Right atrium auricular region (tissue), 2 donors: Measurements from ENCODE around the gene CELA3A. TPM values are rescaled to one million over a fixed set of nuclear protein-coding genes. Genes with fewer than 3 reads are reported as not detected.

Source experiments
- DNase-seq: peaks from one replicate; pipeline ENCODE4 v3.0.0-alpha.2; 2019; ENCODE audit warnings: low spot score
- H3K27ac ChIP-seq, 2 donors: fragments of 200-600 bp; sonication (generic); 1 replicate in 1 of 2; 2 replicates in 1 of 2; pipeline ENCODE4 v1.5.1; 2016 to 2019
- H3K27me3 ChIP-seq, 2 donors: fragments of 200-600 bp; sonication (generic); one replicate each; pipeline versions ENCODE4 v1.5.1 to v1.6.0; 2017 to 2019
- H3K36me3 ChIP-seq: fragments of 200-600 bp; sonication (generic); one replicate; pipeline ENCODE4 v1.5.1; 2016
- H3K4me1 ChIP-seq, 2 donors: fragments of 200-600 bp; sonication (generic); one replicate each; pipeline versions ENCODE4 v1.5.1 to v1.6.0; 2017 to 2019
- H3K4me3 ChIP-seq, 2 donors: fragments of 200-600 bp; sonication (generic); 1 replicate in 1 of 2; 2 replicates in 1 of 2; pipeline ENCODE4 v1.5.1; 2017 to 2019; ENCODE audit warnings: mild to moderate bottlenecking in 1 of 2, moderate library complexity in 1 of 2
- H3K9me3 ChIP-seq, 2 donors: fragments of 200-600 bp; sonication (generic); one replicate each; pipeline ENCODE4 v1.5.1; 2019
- CTCF ChIP-seq, 2 donors: fragments of 200-600 bp; sonication (generic); IDR thresholded peaks; one replicate each; pipeline ENCODE4 v1.5.1; 2019; ENCODE audit warnings: antibody characterized with exemption in 2 of 2
- total RNA-seq, 2 donors: library from RNA; depleted of rRNA; stranded (reverse); fragments of >200 nt; gene quantifications; one replicate each; pipeline ENCODE4 v1.1.0, GENCODE V29; 2016

Gene CELA3A
- total RNA-seq, 2 donors from 2014 or later = not detected

- Histone ChIP-seq H3K4me3 (no peak overlapping the region), H3K9me3 (no peaks in the 10 kb centered on the region), H3K4me1 (no peaks in the 10 kb centered on the region), H3K27ac (peak overlapping the region in 1 of 2 donors; percentile 16), H3K27me3 (no peaks in the 10 kb centered on the region), H3K36me3 (no peaks in the 10 kb centered on the region)
- TF ChIP-seq CTCF (IDR thresholded peaks at IDR 0.05) = no peak
- DNase-seq = peak; percentile 66
Observed at GRCh38 chr1:22018583-22019559, 17.4 kb downstream of the CELA3A start.

GRCh38 chr1:22021061-22021460 is 19.6 kb downstream of the CELA3A start:
- Histone ChIP-seq H3K27ac (no peak overlapping the region), H3K36me3 (no peaks in the 10 kb centered on the region), H3K9me3 (no peaks in the 10 kb centered on the region), H3K27me3 (no peaks in the 10 kb centered on the region), H3K4me1 (peaks cover 0 to 9% of the 10 kb centered on the region in 2 donors), H3K4me3 (no peak overlapping the region)
- no peak for TF ChIP-seq CTCF (IDR thresholded peaks at IDR 0.05)
- DNase-seq = no peak

- TF ChIP-seq CTCF (IDR thresholded peaks at IDR 0.05) = peak in 1 of 2 donors; percentile 24
- H3K4me1 ChIP-seq = peaks cover 0 to 15% of the 10 kb centered on the region in 2 donors
- no peaks in the 10 kb centered on the region for H3K9me3 ChIP-seq
- DNase-seq = peak; percentile 81
- peak overlapping the region; percentile 83 to 98 for H3K4me3 ChIP-seq
- no peaks in the 10 kb centered on the region for H3K36me3 ChIP-seq
- H3K27ac ChIP-seq = peak overlapping the region; percentile 96 to 99
- H3K27me3 ChIP-seq = no peaks in the 10 kb centered on the region
Observed at GRCh38 chr1:22024485-22025367, 23.3 kb downstream of the CELA3A start.

- peaks cover 0 to 15% of the 10 kb centered on the region in 2 donors for H3K4me1 ChIP-seq
- H3K36me3 ChIP-seq = peaks cover 2% of the 10 kb centered on the region
- peak overlapping the region; percentile 83 to 98 for H3K4me3 ChIP-seq
- peak overlapping the region; percentile 96 to 99 for H3K27ac ChIP-seq
- no peaks in the 10 kb centered on the region for H3K27me3 ChIP-seq
- peak; percentile 86 for DNase-seq
- no peak for TF ChIP-seq CTCF (IDR thresholded peaks at IDR 0.05)
- no peaks in the 10 kb centered on the region for H3K9me3 ChIP-seq
Observed at GRCh38 chr1:22025368-22026155, 24.1 kb downstream of the CELA3A start.

- H3K4me1 ChIP-seq = peaks cover 0 to 20% of the 10 kb centered on the region in 2 donors
- no peak overlapping the region for H3K27ac ChIP-seq
- no peaks in the 10 kb centered on the region for H3K9me3 ChIP-seq
- no peak overlapping the region for H3K4me3 ChIP-seq
- DNase-seq = no peak
- no peak for TF ChIP-seq CTCF (IDR thresholded peaks at IDR 0.05)
- no peaks in the 10 kb centered on the region for H3K27me3 ChIP-seq
- peaks cover 3% of the 10 kb centered on the region for H3K36me3 ChIP-seq
Observed at GRCh38 chr1:22026924-22027289, 25.4 kb downstream of the CELA3A start.
